Brain microvascular endothelial cell (primary cell): ENCODE data around the gene GCNT2.
"Not testable (repeated sequence)": the region's sequence is repeated elsewhere in the genome, so short reads cannot be mapped to it uniquely, and the experiment has no call there.

ENCODE experiments used
- DNase-seq: peaks from one replicate; pipeline ENCODE4 v3.0.0-alpha.2; 2020
- H3K27ac ChIP-seq: fragments of 250-450 bp; sonication (Bioruptor Pico); 2 replicates; pipeline ENCODE4 v1.5.1; 2020; ENCODE audit warnings: mild to moderate bottlenecking, moderate library complexity
- H3K27me3 ChIP-seq: fragments of 250-450 bp; sonication (Bioruptor Pico); replicated peaks from 2 replicates; pipeline ENCODE4 v1.5.1; 2020; ENCODE audit warnings: mild to moderate bottlenecking
- H3K36me3 ChIP-seq: fragments of 250-450 bp; sonication (Bioruptor Pico); replicated peaks from 2 replicates; pipeline ENCODE4 v1.5.1; 2020; ENCODE audit warnings: mild to moderate bottlenecking
- H3K4me3 ChIP-seq: 2 replicates; pipeline ENCODE4 v1.5.1; 2011; ENCODE audit warnings: low read depth, mild to moderate bottlenecking, control low read depth, low read length, moderate library complexity
- CTCF ChIP-seq: IDR thresholded peaks from 2 replicates; pipeline ENCODE4 v1.5.1; 2011; ENCODE audit warnings: low read depth, mild to moderate bottlenecking, moderate library complexity, low read length, control low read depth, inconsistent platforms; ENCODE audit errors: missing control alignments
- in situ Hi-C: cut with HindIII; loops from 2 replicates; pipeline ENCODE4 v1.10.0; 2017; ENCODE audit warnings: low sequenced_read_pairs, low pct_ligation_motif_present

GCNT2 gene

GRCh38 chr6:10644225-10644624, 123.1 kb downstream of the GCNT2 start:
- in situ Hi-C loops: no loop called here
- Histone ChIP-seq H3K4me3 (no peak overlapping the region), H3K27me3 (no peaks in the 10 kb centered on the region), H3K36me3 (no peaks in the 10 kb centered on the region), H3K27ac (no peak overlapping the region)
- no peak for DNase-seq
- no peak for TF ChIP-seq CTCF

- TF ChIP-seq CTCF: no peak
- Histone ChIP-seq H3K27ac (no peak overlapping the region), H3K27me3 (no peaks in the 10 kb centered on the region), H3K4me3 (no peak overlapping the region), H3K36me3 (no peaks in the 10 kb centered on the region)
- no peak for DNase-seq
- in situ Hi-C loops: no loop called here
Measured at GRCh38 chr6:10655508-10656055, 134.4 kb downstream of the GCNT2 start.

GRCh38 chr6:10658910-10659698, 138.0 kb downstream of the GCNT2 start:
- no peaks in the 10 kb centered on the region for H3K27me3 ChIP-seq
- no peak for TF ChIP-seq CTCF
- in situ Hi-C loops: no loop called here

GRCh38 chr6:10659699-10660348, 138.7 kb downstream of the GCNT2 start:
- peak overlapping the region; percentile 34 for H3K4me3 ChIP-seq
- H3K27me3 ChIP-seq: no peaks in the 10 kb centered on the region
- in situ Hi-C loops: no loop called here

More at GRCh38 chr6:10658910-10659698, 138.0 kb downstream of the GCNT2 start:
- H3K27ac ChIP-seq: no peak overlapping the region
- no peak for DNase-seq
- H3K36me3 ChIP-seq: no peaks in the 10 kb centered on the region
- peak overlapping the region; percentile 34 for H3K4me3 ChIP-seq

GRCh38 chr6:10660431-10661191, 139.5 kb downstream of the GCNT2 start:
- H3K27ac ChIP-seq, H3K36me3 ChIP-seq, DNase-seq, H3K27me3 ChIP-seq, H3K4me3 ChIP-seq, in situ Hi-C loops: not testable (repeated sequence)

More at GRCh38 chr6:10659699-10660348, 138.7 kb downstream of the GCNT2 start:
- TF ChIP-seq CTCF: no peak
- no peak overlapping the region for H3K27ac ChIP-seq
- DNase-seq: no peak
- no peaks in the 10 kb centered on the region for H3K36me3 ChIP-seq

- TF ChIP-seq CTCF: no peak
- H3K27me3 ChIP-seq: no peaks in the 10 kb centered on the region
- in situ Hi-C loops: no loop called here
- no peaks in the 10 kb centered on the region for H3K36me3 ChIP-seq
- H3K4me3 ChIP-seq: no peak overlapping the region
- DNase-seq: no peak
- no peak overlapping the region for H3K27ac ChIP-seq
Measured at GRCh38 chr6:10662207-10662606, 141.1 kb downstream of the GCNT2 start.
